Measurements from ENCODE around the gene HOXB1. TPM values are rescaled to one million over a fixed set of nuclear protein-coding genes. Genes with fewer than 3 reads are reported as not detected.

HOXB1 gene
- total RNA-seq, 4 donors from 2014 or later: not detected

DNA sequence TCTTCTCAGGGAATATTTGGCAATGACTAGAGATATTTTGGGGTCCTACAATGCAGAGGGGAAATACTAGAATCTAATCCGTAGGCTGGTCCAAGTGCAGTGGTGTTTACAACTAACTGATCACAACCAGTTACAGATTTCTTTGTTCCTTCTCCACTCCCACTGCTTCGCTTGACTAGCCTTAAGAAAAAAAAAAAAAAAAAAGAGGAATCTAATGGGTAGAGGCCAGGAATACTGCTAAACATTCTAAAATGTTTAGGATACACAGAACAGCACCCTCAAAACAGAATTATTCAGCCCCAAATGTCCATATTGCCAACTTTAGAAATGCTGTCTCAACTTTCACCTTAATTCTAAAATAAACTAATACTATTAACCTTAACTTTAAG is 51.8 kb downstream of the HOXB1 start:
- H3K27ac ChIP-seq: no peak overlapping the region
- no peak for DNase-seq (ENCODE audit: low spot score in 2 of 2)
- H3K27me3 ChIP-seq: peaks cover 0 to 8% of the 10 kb centered on the region in 2 donors
- 43 to 45% methylated on average over 2 of the region's 2 CpGs for WGBS, 2 donors
- no peaks in the 10 kb centered on the region for H3K9me3 ChIP-seq
- H3K4me3 ChIP-seq: no peak overlapping the region
- TF ChIP-seq, protein P1, sequence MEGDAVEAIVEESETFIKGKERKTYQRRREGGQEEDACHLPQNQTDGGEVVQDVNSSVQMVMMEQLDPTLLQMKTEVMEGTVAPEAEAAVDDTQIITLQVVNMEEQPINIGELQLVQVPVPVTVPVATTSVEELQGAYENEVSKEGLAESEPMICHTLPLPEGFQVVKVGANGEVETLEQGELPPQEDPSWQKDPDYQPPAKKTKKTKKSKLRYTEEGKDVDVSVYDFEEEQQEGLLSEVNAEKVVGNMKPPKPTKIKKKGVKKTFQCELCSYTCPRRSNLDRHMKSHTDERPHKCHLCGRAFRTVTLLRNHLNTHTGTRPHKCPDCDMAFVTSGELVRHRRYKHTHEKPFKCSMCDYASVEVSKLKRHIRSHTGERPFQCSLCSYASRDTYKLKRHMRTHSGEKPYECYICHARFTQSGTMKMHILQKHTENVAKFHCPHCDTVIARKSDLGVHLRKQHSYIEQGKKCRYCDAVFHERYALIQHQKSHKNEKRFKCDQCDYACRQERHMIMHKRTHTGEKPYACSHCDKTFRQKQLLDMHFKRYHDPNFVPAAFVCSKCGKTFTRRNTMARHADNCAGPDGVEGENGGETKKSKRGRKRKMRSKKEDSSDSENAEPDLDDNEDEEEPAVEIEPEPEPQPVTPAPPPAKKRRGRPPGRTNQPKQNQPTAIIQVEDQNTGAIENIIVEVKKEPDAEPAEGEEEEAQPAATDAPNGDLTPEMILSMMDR (IDR thresholded peaks at IDR 0.05): no peak
- TF ChIP-seq EP300 (IDR thresholded peaks at IDR 0.05) (no peak), POLR2A (IDR thresholded peaks at IDR 0.05) (no peak)
- H3K4me1 ChIP-seq: peaks cover 0 to 11% (median 1%) of the 10 kb centered on the region in 4 donors
- H3K36me3 ChIP-seq: no peaks in the 10 kb centered on the region

Small RNA genes lying within 50 kb of the gene (small RNA-seq; reads per million reads assigned to genes)
- not detected for gene RF00019

Other genes starting within 250 kb of the HOXB1 start
- 1 to 10 TPM in 3 of 4 donors, under 1 TPM in 1; 0.59 to 2.0 (median 1.3) TPM for gene SKAP1, start 100.8 kb downstream of the HOXB1 start, total RNA-seq
- gene HOXB2, start 14.1 kb upstream of the HOXB1 start, total RNA-seq: 10 to 100 TPM in 3 of 4 donors, 1 to 10 TPM in 1; 6.9 to 29.3 (median 19.2) TPM
- gene HOXB4, start 47.3 kb upstream of the HOXB1 start, total RNA-seq: 1 to 10 TPM; 1.2 to 3.5 (median 2.0) TPM
- gene HOXB3, start 59.2 kb upstream of the HOXB1 start, total RNA-seq: 10 to 100 TPM in 2 of 4 donors, 1 to 10 TPM in 2; 3.7 to 14.1 (median 9.4) TPM
- 1 to 10 TPM in 2 of 4 donors, not detected in 2; 1.6 to 1.8 TPM for gene HOXB5, start 62.8 kb upstream of the HOXB1 start, total RNA-seq
- 1 to 10 TPM in 3 of 4 donors, under 1 TPM in 1; 0.66 to 5.1 (median 2.9) TPM for gene HOXB6, start 74.0 kb upstream of the HOXB1 start, total RNA-seq
- 1 to 10 TPM; 1.8 to 4.0 (median 2.3) TPM for gene HOXB7, start 80.0 kb upstream of the HOXB1 start, total RNA-seq
- under 1 TPM in 2 of 4 donors, not detected in 2; 0.66 to 0.90 TPM for gene HOXB8, start 84.3 kb upstream of the HOXB1 start, total RNA-seq
- gene HOXB9, start 95.3 kb upstream of the HOXB1 start, total RNA-seq: under 1 TPM in 2 of 4 donors, not detected in 2; 0.21 to 0.30 TPM
- gene PRAC1, start 191.5 kb upstream of the HOXB1 start, total RNA-seq: not detected
- not detected for gene PRAC2, start 192.2 kb upstream of the HOXB1 start, total RNA-seq
- gene HOXB13, start 197.7 kb upstream of the HOXB1 start, total RNA-seq: not detected